RWPE1 (cell line): ENCODE results near the gene SDCBP2.
A peak's percentile ranks its signal among the peaks of the same experiment; 100 is the strongest.

ENCODE experiments used
- CTCF ChIA-PET: fragments of 350-600 bp; sonication (Branson Sonifier 250); formaldehyde crosslinking; extraction: SDS; loops from one replicate; lab custom pipeline; 2021; lab: Yijun Ruan, JAX
- POLR2A ChIA-PET: fragments of 400-600 bp; formaldehyde crosslinking; extraction: SDS; loops from one replicate; lab custom pipeline; 2020; ENCODE audit warnings: antibody characterized with exemption; ENCODE audit not compliant: low non-redundant PET; lab: Yijun Ruan, JAX
- DNase-seq: peaks from one replicate; pipeline ENCODE4 v3.0.0; 2012; ENCODE audit warnings: low spot score
- H3K27ac ChIP-seq: fragments of 450-650 bp; 2 replicates; pipeline ENCODE4 v1.5.1; 2017
- CTCF ChIP-seq: fragments of 450-650 bp; conservative IDR thresholded peaks from 2 replicates; pipeline ENCODE4 v1.5.1; 2017; ENCODE audit warnings: low read depth, mild to moderate bottlenecking

The SDCBP2 gene

GRCh38 chr20:1376007-1376406 is 47.1 kb upstream of the SDCBP2 start:
- TF ChIP-seq CTCF, result no peak
- DNase-seq, result no peak
- peak overlapping the region; percentile 11; the same call in 1 of the 2 replicates for H3K27ac ChIP-seq
- CTCF ChIA-PET, result interaction anchor here (0.6 kb wide), 1 partner anchor 1317 kb away, joined by 3 read pairs; no protein-coding TSS in a partner anchor
- POLR2A ChIA-PET, result no interaction called here

GRCh38 chr20:1375515-1375914 is 46.6 kb upstream of the SDCBP2 start:
- DNase-seq, result no peak
- no peak for TF ChIP-seq CTCF
- ChIA-PET CTCF (interaction anchor here (0.6 kb wide), 1 partner anchor 1318 kb away, joined by 3 read pairs; no protein-coding TSS in a partner anchor), POLR2A (no interaction called here)
- peak overlapping the region; percentile 11; the same call in 1 of the 2 replicates for H3K27ac ChIP-seq

GRCh38 chr20:1374246-1374645 is 45.3 kb upstream of the SDCBP2 start:
- no peak overlapping the region for H3K27ac ChIP-seq
- ChIA-PET CTCF (interaction anchor here (0.6 kb wide), 1 partner anchor 70 kb away, joined by 3 read pairs; no protein-coding TSS in a partner anchor), POLR2A (no interaction called here)
- no peak for DNase-seq
- no peak for TF ChIP-seq CTCF

GRCh38 chr20:1373614-1374013 is 44.7 kb upstream of the SDCBP2 start:
- H3K27ac ChIP-seq, result no peak overlapping the region
- DNase-seq, result no peak
- no peak for TF ChIP-seq CTCF
- ChIA-PET POLR2A (no interaction called here), CTCF (interaction anchor here (0.6 kb wide), 1 partner anchor 70 kb away, joined by 3 read pairs; no protein-coding TSS in a partner anchor)

- ChIA-PET POLR2A (no interaction called here), CTCF (no interaction called here)
- no peak overlapping the region for H3K27ac ChIP-seq
- TF ChIP-seq CTCF, result no peak
- DNase-seq, result no peak
These were observed 44.1 kb upstream of the SDCBP2 start for GRCh38 chr20:1373036-1373435.

- no peak overlapping the region for H3K27ac ChIP-seq
- DNase-seq, result no peak
- ChIA-PET CTCF (no interaction called here), POLR2A (interaction anchor here (1.0 kb wide), 1 partner anchor 47 kb away, joined by 3 read pairs; no protein-coding TSS in a partner anchor)
- no peak for TF ChIP-seq CTCF
These were observed 43.0 kb upstream of the SDCBP2 start for GRCh38 chr20:1371830-1372539.
